Natural killer cell treated with Interleukin-12 subunit alpha and Interleukin-12 subunit beta and Interleukin-15 and Interleukin-18, amount 100 ng/mL, for 72 hours (primary cell): ENCODE measurements around the gene CLPTM1L. TPM values are rescaled to one million over a fixed set of nuclear protein-coding genes. Genes with fewer than 3 reads are reported as not detected.
"Not testable (repeated sequence)": the region's sequence is repeated elsewhere in the genome, so short reads cannot be mapped to it uniquely, and the experiment has no call there.

Source experiments
- ATAC-seq, 2 donors: fragments of 150-1000 bp; cut with Tn5 transposase in 1 of 2; sonication (Bioruptor Pico), chemical (Tn5 transposase) in 1 of 2; 2 replicates each; pipeline ENCODE4 v1.10.0; 2021
- DNase-seq: peaks from one replicate; pipeline ENCODE4 v3.0.0; 2022; ENCODE audit warnings: low spot score
- H3K27ac Mint-ChIP-seq, 2 donors: 1 replicate in 1 of 2; 2 replicates in 1 of 2; pipeline ENCODE4 v1.8.0; 2022; ENCODE audit warnings: mixed read lengths in 2 of 2, mild to moderate bottlenecking in 1 of 2, moderate library complexity in 1 of 2
- H3K27me3 Mint-ChIP-seq, 2 donors: 1 replicate in 1 of 2; 2 replicates in 1 of 2; pipeline ENCODE4 v1.8.0; 2022; ENCODE audit warnings: mixed read lengths in 2 of 2
- H3K36me3 Mint-ChIP-seq: one replicate; pipeline ENCODE4 v1.8.0; 2022; ENCODE audit warnings: mixed read lengths
- H3K4me1 Mint-ChIP-seq, 2 donors: 1 replicate in 1 of 2; 2 replicates in 1 of 2; pipeline ENCODE4 v1.8.0; 2022; ENCODE audit warnings: low read depth in 2 of 2, mixed read lengths in 2 of 2, mild to moderate bottlenecking in 1 of 2
- H3K4me3 Mint-ChIP-seq: one replicate; pipeline ENCODE4 v1.8.0; 2022; ENCODE audit warnings: mixed read lengths
- H3K9me3 Mint-ChIP-seq: 2 replicates; pipeline ENCODE4 v1.8.0; 2022; ENCODE audit warnings: mixed read lengths
- total RNA-seq, 2 donors: library from RNA; stranded (reverse); gene quantifications; one replicate each; pipeline ENCODE4 v1.2.3, GENCODE V29; 2022

CLPTM1L gene
- total RNA-seq, 2 donors from 2014 or later, result 112 to 178 TPM

GRCh38 chr5:1360367-1360766 is 15.5 kb upstream of the CLPTM1L start:
- not testable (repeated sequence) for DNase-seq, H3K27ac Mint-ChIP-seq, H3K9me3 Mint-ChIP-seq, ATAC-seq, H3K36me3 Mint-ChIP-seq, H3K4me1 Mint-ChIP-seq, H3K4me3 Mint-ChIP-seq
- peaks cover 6 to 15% of the 10 kb centered on the region in 2 donors for H3K27me3 Mint-ChIP-seq

GRCh38 chr5:1359713-1360112 is 14.8 kb upstream of the CLPTM1L start:
- ATAC-seq (no peak), DNase-seq (no peak)
- H3K9me3 Mint-ChIP-seq, result no peaks in the 10 kb centered on the region
- H3K36me3 Mint-ChIP-seq, result no peaks in the 10 kb centered on the region
- peaks cover 6 to 18% of the 10 kb centered on the region in 2 donors for H3K27me3 Mint-ChIP-seq
- H3K4me1 Mint-ChIP-seq, result no peaks in the 10 kb centered on the region
- no peak overlapping the region for H3K4me3 Mint-ChIP-seq
- H3K27ac Mint-ChIP-seq, result no peak overlapping the region

- ATAC-seq (peak in 1 of 2 donors; percentile 22), DNase-seq (no peak)
- Mint-ChIP-seq H3K4me1 (no peaks in the 10 kb centered on the region), H3K4me3 (no peak overlapping the region), H3K9me3 (no peaks in the 10 kb centered on the region), H3K27ac (no peak overlapping the region), H3K36me3 (no peaks in the 10 kb centered on the region), H3K27me3 (peaks cover 6 to 15% of the 10 kb centered on the region in 2 donors)
These were observed 14.2 kb upstream of the CLPTM1L start for GRCh38 chr5:1359031-1359645.

GRCh38 chr5:1358726-1359025 is 13.8 kb upstream of the CLPTM1L start:
- no peak for ATAC-seq
- Mint-ChIP-seq H3K4me1 (no peaks in the 10 kb centered on the region), H3K9me3 (no peaks in the 10 kb centered on the region), H3K27me3 (peaks cover 6 to 15% of the 10 kb centered on the region in 2 donors), H3K4me3 (no peak overlapping the region), H3K27ac (no peak overlapping the region), H3K36me3 (no peaks in the 10 kb centered on the region)
- no peak for DNase-seq

GRCh38 chr5:1357946-1358725 is 13.2 kb upstream of the CLPTM1L start:
- ATAC-seq (no peak), DNase-seq (no peak)
- peaks cover 1 to 9% of the 10 kb centered on the region in 2 donors for H3K27me3 Mint-ChIP-seq
- no peaks in the 10 kb centered on the region for H3K9me3 Mint-ChIP-seq
- no peaks in the 10 kb centered on the region for H3K36me3 Mint-ChIP-seq
- H3K4me1 Mint-ChIP-seq, result no peaks in the 10 kb centered on the region
- H3K4me3 Mint-ChIP-seq, result no peak overlapping the region
- no peak overlapping the region for H3K27ac Mint-ChIP-seq

GRCh38 chr5:1356873-1357787 is 12.2 kb upstream of the CLPTM1L start:
- DNase-seq (no peak), ATAC-seq (no peak)
- H3K27me3 Mint-ChIP-seq, result peaks cover 0 to 7% of the 10 kb centered on the region in 2 donors
- H3K9me3 Mint-ChIP-seq, result no peaks in the 10 kb centered on the region
- no peak overlapping the region for H3K4me3 Mint-ChIP-seq
- no peak overlapping the region for H3K27ac Mint-ChIP-seq
- H3K36me3 Mint-ChIP-seq, result no peaks in the 10 kb centered on the region
- no peaks in the 10 kb centered on the region for H3K4me1 Mint-ChIP-seq

- H3K4me1 Mint-ChIP-seq, result no peaks in the 10 kb centered on the region
- no peak for DNase-seq
- no peaks in the 10 kb centered on the region for H3K9me3 Mint-ChIP-seq
- no peaks in the 10 kb centered on the region for H3K36me3 Mint-ChIP-seq
- no peak overlapping the region for H3K4me3 Mint-ChIP-seq
- ATAC-seq, result no peak
- no peak overlapping the region for H3K27ac Mint-ChIP-seq
- H3K27me3 Mint-ChIP-seq, result peaks cover 0 to 8% of the 10 kb centered on the region in 2 donors
These were observed 9.7 kb upstream of the CLPTM1L start for GRCh38 chr5:1354576-1354975.

- ATAC-seq, result no peak
- no peaks in the 10 kb centered on the region for H3K36me3 Mint-ChIP-seq
- peak; percentile 35 for DNase-seq
- H3K27me3 Mint-ChIP-seq, result peaks cover 0 to 8% of the 10 kb centered on the region in 2 donors
- no peak overlapping the region for H3K4me3 Mint-ChIP-seq
- no peaks in the 10 kb centered on the region for H3K9me3 Mint-ChIP-seq
- no peaks in the 10 kb centered on the region for H3K4me1 Mint-ChIP-seq
- H3K27ac Mint-ChIP-seq, result no peak overlapping the region
These were observed 7.6 kb upstream of the CLPTM1L start for GRCh38 chr5:1352231-1353219.

- peaks cover 2% of the 10 kb centered on the region in 2 donors for H3K4me1 Mint-ChIP-seq
- H3K27me3 Mint-ChIP-seq, result peaks cover 0 to 5% of the 10 kb centered on the region in 2 donors
- no peak overlapping the region for H3K27ac Mint-ChIP-seq
These were observed 6.3 kb upstream of the CLPTM1L start for GRCh38 chr5:1351156-1351555.

GRCh38 chr5:1349246-1349645 is 4.3 kb upstream of the CLPTM1L start:
- H3K4me3 Mint-ChIP-seq, result no peak overlapping the region
- H3K27me3 Mint-ChIP-seq, result peaks cover 0 to 2% of the 10 kb centered on the region in 2 donors
- no peak for ATAC-seq
- H3K27ac Mint-ChIP-seq, result no peak overlapping the region
- H3K36me3 Mint-ChIP-seq, result peaks cover under 1% of the 10 kb centered on the region
- H3K4me1 Mint-ChIP-seq, result peaks cover 5% of the 10 kb centered on the region in 2 donors
- DNase-seq, result peak; percentile 41
- H3K9me3 Mint-ChIP-seq, result no peaks in the 10 kb centered on the region

More at GRCh38 chr5:1351156-1351555, 6.3 kb upstream of the CLPTM1L start:
- Mint-ChIP-seq H3K4me3 (no peak overlapping the region), H3K9me3 (no peaks in the 10 kb centered on the region), H3K36me3 (no peaks in the 10 kb centered on the region)
- DNase-seq (peak; percentile 31), ATAC-seq (no peak)

- no peak overlapping the region for H3K27ac Mint-ChIP-seq
- DNase-seq, result no peak
- no peaks in the 10 kb centered on the region for H3K9me3 Mint-ChIP-seq
- H3K27me3 Mint-ChIP-seq, result peaks cover 0 to 2% of the 10 kb centered on the region in 2 donors
- H3K36me3 Mint-ChIP-seq, result peaks cover 3% of the 10 kb centered on the region
- no peak for ATAC-seq
- no peak overlapping the region for H3K4me3 Mint-ChIP-seq
- H3K4me1 Mint-ChIP-seq, result peaks cover 8% of the 10 kb centered on the region in 2 donors
These were observed 4.0 kb upstream of the CLPTM1L start for GRCh38 chr5:1348986-1349245.

GRCh38 chr5:1347571-1347970 is 2.7 kb upstream of the CLPTM1L start:
- Mint-ChIP-seq H3K4me1 (peaks cover 15 to 16% of the 10 kb centered on the region in 2 donors), H3K4me3 (peak overlapping the region; percentile 4), H3K36me3 (peaks cover 5% of the 10 kb centered on the region), H3K27ac (no peak overlapping the region), H3K27me3 (peaks cover 0 to 2% of the 10 kb centered on the region in 2 donors), H3K9me3 (no peaks in the 10 kb centered on the region)
- no peak for ATAC-seq
- DNase-seq, result peak; percentile 54
